Head of caudate nucleus (tissue), 42 donors: ENCODE results near the gene RANBP17.
A peak's percentile ranks its signal among the peaks of the same experiment; 100 is the strongest.
"Not testable (repeated sequence)": the region's sequence is repeated elsewhere in the genome, so short reads cannot be mapped to it uniquely, and the experiment has no call there.

Experiments
- DNase-seq, 42 donors: peaks; one replicate each; pipeline versions ENCODE4 v3.0.0 to v3.0.0-alpha.2; 2020 to 2021; ENCODE audit warnings: mixed read lengths in 7 of 42
- intact Hi-C: fragments of 100-400 bp; cut with DNase I; formaldehyde crosslinking; loops from one replicate; pipeline ENCODE4 v1.15.0; 2022

Gene RANBP17

GRCh38 chr5:170861917-170862766, at the start of gene RANBP17:
RANBP17 (plus strand) TSS chr5:170862018.
- intact Hi-C loops, result no loop called here
- peak in 4 of 42 donors; percentile 1 to 13 (median 7) for DNase-seq

GRCh38 chr5:170813231-170813630, 48.6 kb upstream of the RANBP17 start:
- DNase-seq, result no peak
- intact Hi-C loops, result no loop called here

GRCh38 chr5:170817195-170817594, 44.6 kb upstream of the RANBP17 start:
- intact Hi-C loops, result no loop called here

GRCh38 chr5:170818232-170818631, 43.6 kb upstream of the RANBP17 start:
- no peak for DNase-seq
- intact Hi-C loops, result no loop called here

More at GRCh38 chr5:170817195-170817594, 44.6 kb upstream of the RANBP17 start:
- DNase-seq, result no peak

- intact Hi-C loops, result no loop called here
Observed at GRCh38 chr5:170819824-170820223, 42.0 kb upstream of the RANBP17 start.

GRCh38 chr5:170821257-170821800, 40.5 kb upstream of the RANBP17 start:
- DNase-seq, result no peak
- intact Hi-C loops, result no loop called here

More at GRCh38 chr5:170819824-170820223, 42.0 kb upstream of the RANBP17 start:
- no peak for DNase-seq

GRCh38 chr5:170826117-170826516, 35.7 kb upstream of the RANBP17 start:
- DNase-seq, result no peak
- intact Hi-C loops, result no loop called here

GRCh38 chr5:170832241-170832640, 29.6 kb upstream of the RANBP17 start:
- intact Hi-C loops, result no loop called here
- DNase-seq, result no peak

- intact Hi-C loops, DNase-seq: not testable (repeated sequence)
Observed at GRCh38 chr5:170833981-170834380, 27.8 kb upstream of the RANBP17 start.

- no peak for DNase-seq
- intact Hi-C loops, result no loop called here
Observed at GRCh38 chr5:170836226-170836625, 25.6 kb upstream of the RANBP17 start.

GRCh38 chr5:170843870-170844269, 17.9 kb upstream of the RANBP17 start:
- no peak for DNase-seq
- intact Hi-C loops, result no loop called here

GRCh38 chr5:170844651-170845050, 17.2 kb upstream of the RANBP17 start:
- DNase-seq, result no peak
- intact Hi-C loops, result no loop called here

GRCh38 chr5:170846416-170846815, 15.4 kb upstream of the RANBP17 start:
- intact Hi-C loops, result no loop called here
- no peak for DNase-seq

- intact Hi-C loops, result no loop called here
- DNase-seq, result no peak
Observed at GRCh38 chr5:170846846-170847245, 15.0 kb upstream of the RANBP17 start.

- no peak for DNase-seq
- intact Hi-C loops, result no loop called here
Observed at GRCh38 chr5:170848033-170848432, 13.8 kb upstream of the RANBP17 start.

- intact Hi-C loops, result no loop called here
- no peak for DNase-seq
Observed at GRCh38 chr5:170849374-170849773, 12.4 kb upstream of the RANBP17 start.

- intact Hi-C loops, result no loop called here
- no peak for DNase-seq
Observed at GRCh38 chr5:170854566-170854965, 7.3 kb upstream of the RANBP17 start.

- DNase-seq, result no peak
- intact Hi-C loops, result no loop called here
Observed at GRCh38 chr5:170857066-170857465, 4.8 kb upstream of the RANBP17 start.

- DNase-seq, result no peak
- intact Hi-C loops, result no loop called here
Observed at GRCh38 chr5:170860415-170860814, 1.4 kb upstream of the RANBP17 start.

- intact Hi-C loops, result no loop called here
- DNase-seq, result no peak
Observed at GRCh38 chr5:170860818-170861666, 776 bp upstream of the RANBP17 start.
